GM19438 (cell line): ENCODE measurements around the gene CPT1C.

Experiments
- ATAC-seq: cut with Tn5 transposase; IDR thresholded peaks from one replicate; pipeline ENCODE4 v1.9.1; 2021; ENCODE audit warnings: low read depth; ENCODE audit not compliant: unreplicated experiment

Gene CPT1C

DNA sequence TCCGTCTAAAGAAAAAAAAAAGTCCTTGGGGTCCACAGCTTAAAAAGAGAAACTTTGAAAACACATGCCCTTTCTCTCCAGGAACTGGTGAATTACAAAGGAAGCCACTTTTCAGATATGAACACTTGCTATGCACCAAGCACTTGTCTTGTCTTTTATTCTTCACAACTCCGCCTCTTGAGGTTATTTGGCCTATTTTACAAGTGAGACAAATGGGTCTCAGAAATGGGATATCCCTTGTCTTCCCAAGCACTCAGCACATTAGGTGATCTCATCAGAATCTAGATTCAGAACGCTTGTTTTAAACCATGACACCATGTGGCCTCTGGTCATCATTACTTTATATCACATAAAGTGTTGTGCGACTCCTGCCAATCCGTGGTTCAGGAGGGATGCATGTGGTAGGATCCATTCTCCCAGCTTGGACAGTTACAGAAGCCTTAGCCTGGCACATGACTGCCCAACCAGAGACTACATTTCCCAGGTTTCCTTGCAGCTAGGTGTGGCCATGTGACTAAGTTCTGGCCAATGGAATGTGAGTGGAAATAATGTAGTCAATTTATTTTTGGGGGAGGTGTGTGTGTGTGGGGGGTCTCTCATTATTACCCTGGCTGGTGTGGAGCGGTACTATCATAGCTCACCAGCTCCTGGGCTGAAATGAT is 58.3 kb downstream of the CPT1C start:
- ATAC-seq: no peak

DNA sequence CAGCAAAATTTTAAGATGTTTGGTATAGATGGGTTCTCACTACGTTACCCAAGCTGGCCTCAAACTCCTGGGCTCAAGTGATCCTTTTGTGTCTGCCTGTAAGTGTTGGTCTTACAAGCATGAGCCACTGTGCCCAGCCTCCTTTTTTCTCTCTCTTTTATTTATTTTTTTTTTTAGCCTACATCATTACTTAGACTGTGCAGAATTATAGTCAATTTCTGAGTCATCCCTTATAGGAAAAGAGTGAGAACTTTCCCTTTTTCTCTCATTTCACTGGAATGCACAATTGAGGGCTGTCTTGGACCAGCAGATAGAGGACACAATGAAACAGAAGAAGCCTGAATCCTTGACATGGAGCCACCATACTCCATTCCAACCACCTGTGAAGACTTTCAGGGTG is 58.9 kb downstream of the CPT1C start:
- no peak for ATAC-seq

DNA sequence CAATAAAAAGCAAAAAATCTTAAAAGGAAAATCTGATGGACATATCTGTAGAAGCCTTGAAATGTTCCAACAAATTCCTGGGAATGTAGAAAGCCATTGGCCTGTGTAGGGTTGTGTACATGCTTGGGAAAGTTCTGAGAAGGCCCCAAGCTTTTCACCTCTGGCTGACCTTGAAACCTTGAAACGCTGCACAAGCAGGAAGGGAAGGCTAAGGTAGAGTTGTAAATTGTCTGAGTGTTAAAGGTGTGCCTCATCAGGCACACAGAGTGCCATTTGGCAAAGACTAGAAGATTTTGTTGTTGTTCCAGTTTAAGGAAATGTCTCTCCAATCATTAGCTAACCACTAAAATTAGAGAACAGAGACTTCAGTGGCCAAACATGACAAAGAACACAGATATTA is 61.8 kb downstream of the CPT1C start:
- no peak for ATAC-seq

DNA sequence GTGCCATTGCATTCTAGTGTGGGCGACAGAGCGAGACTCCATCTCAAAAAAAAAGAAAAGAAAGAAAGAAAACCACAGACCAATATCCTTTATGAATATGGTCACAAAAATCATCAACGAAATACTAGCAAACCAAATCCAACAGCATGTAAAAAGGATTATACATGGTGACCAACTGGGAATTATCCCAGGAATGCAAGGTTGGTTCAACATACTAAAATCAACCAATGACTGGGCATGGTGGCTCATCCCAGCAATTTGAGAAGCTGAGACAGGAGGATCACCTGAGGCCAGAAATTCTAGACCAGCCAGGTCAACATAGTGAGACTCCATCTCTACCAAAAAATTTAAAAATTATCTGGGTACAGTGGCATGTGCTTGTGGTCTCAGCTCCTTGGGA is 65.0 kb downstream of the CPT1C start:
- ATAC-seq: no peak

DNA sequence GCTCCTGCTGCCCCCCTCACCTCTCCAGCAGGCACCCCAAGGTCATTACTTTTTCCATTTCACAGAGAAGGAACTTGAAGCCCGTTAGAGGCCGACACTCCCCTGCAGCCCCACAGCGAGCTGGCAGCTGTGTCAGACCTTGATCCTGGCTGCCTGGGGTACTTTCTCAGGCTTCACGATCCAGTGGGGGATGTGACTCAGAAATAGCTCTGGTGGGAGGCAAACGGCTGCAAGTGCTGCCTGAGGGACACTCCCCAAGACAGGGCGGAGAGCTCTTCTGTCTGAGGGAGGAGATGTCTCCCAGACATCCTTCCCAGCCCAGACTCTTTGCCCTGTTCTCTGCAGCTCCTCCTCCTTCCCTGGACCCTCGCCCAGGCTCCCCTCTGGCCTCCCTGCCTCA is 67.4 kb downstream of the CPT1C start:
- ATAC-seq: no peak

DNA sequence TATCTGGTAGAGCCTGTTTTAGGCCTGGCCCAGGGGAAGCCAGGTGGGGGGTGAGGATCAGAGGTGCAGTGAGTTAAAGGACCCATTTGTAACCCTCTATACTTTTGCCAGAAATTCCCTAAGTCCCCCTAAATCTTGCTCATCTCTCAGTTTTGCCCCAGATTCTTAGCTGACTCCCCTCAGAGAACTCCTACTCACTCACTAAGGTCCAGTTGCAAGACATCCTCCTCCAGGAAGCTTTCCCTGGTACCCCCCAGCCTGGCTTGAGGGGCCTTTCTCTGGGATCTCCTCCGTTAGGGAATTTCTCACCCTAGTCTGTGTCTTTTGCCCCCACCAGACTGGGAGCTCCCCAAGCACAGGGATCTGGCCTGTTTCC is 70.3 kb downstream of the CPT1C start:
- ATAC-seq: no peak

DNA sequence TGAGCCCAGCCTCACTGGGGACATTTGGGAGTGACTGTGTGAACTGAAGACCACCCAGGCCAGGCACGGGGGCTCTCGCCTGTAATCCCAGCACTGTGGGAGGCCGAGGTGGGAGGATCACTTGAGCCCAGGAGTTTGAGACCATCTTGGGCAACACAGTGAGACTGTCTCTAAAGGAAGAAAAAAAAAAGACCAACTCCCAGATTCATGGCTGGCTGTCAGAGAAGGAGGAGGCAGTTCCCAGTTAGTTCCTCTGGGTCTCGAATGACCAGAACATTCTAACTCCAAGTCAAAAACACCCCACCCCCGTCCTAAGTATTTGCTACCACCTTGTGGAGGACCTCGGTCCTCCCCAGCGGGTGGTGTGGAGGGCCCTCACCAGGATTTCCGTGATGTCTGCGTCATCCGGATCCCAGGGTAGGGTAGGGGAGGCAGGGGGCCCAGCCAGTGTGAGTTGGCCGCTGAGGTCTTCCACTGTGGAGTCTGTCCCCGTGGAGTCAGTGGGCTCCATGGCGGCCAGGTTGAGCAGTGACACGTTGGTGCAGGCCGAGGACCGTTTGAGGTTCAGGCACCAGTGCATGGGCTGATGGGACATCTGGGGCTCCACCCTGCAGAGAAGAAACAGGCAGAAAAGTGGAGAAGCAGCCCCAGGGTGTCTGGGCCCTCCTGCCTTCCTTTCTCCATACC is 70.9 kb downstream of the CPT1C start:
- no peak for ATAC-seq

DNA sequence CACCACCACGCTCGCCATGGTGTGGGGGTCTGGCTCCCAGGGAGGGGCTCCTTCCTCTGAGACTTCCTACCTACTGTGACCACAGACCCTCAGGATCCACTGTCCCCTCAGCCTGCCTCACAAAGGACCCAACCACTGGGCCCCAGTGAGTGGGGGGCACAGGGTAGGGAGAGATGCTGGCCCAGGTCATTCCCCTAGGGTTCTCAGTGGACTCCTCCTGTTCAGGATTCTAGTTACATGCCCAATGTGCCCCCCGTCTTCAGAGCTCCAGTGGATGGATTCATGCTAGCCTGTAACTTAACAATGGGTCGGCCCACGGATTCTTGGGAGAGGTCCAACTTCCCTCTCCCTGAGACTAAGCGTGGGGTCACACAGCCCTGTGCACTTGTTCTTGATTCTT is 72.3 kb downstream of the CPT1C start, which contains the start of gene TSKS:
Gene TSKS (minus strand): TSS at position 77 of the 400 bp plus-strand sequence. CDS start 59 bp downstream, at position 18.
- ATAC-seq: no peak
